Activated gamma-delta T cell treated with Interleukin-2 at 50 U/mL for 16 hours (primary cell): ENCODE measurements around the gene TOX2.

ENCODE experiments used
- DNase-seq: peaks from one replicate; pipeline ENCODE4 v3.0.0-alpha.2; 2020

The TOX2 gene

GRCh38 chr20:44005661-44006060 lies 91.0 kb downstream of the TOX2 start:
- no peak for DNase-seq

- DNase-seq: no peak
Observed at GRCh38 chr20:44006126-44006525, 91.5 kb downstream of the TOX2 start.

- no peak for DNase-seq
Observed at GRCh38 chr20:44006578-44006977, 91.9 kb downstream of the TOX2 start.

- no peak for DNase-seq
Observed at GRCh38 chr20:44008806-44009678, 94.4 kb downstream of the TOX2 start.

GRCh38 chr20:44009679-44009992 lies 95.0 kb downstream of the TOX2 start:
- no peak for DNase-seq

- DNase-seq: no peak
Observed at GRCh38 chr20:44010162-44010704, 95.6 kb downstream of the TOX2 start.

GRCh38 chr20:44011251-44011940 lies 96.7 kb downstream of the TOX2 start:
- DNase-seq: no peak

GRCh38 chr20:44012466-44013226 lies 98.0 kb downstream of the TOX2 start:
- DNase-seq: no peak

- DNase-seq: no peak
Observed at GRCh38 chr20:44014807-44015732, 100.4 kb downstream of the TOX2 start.

GRCh38 chr20:44015733-44016103 lies 101.1 kb downstream of the TOX2 start:
- no peak for DNase-seq

- DNase-seq: no peak
Observed at GRCh38 chr20:44016525-44016924, 101.9 kb downstream of the TOX2 start.

GRCh38 chr20:44017211-44017610 lies 102.6 kb downstream of the TOX2 start:
- DNase-seq: no peak

- no peak for DNase-seq
Observed at GRCh38 chr20:44017905-44018258, 103.2 kb downstream of the TOX2 start.

GRCh38 chr20:44018259-44018941 lies 103.7 kb downstream of the TOX2 start:
- no peak for DNase-seq

- no peak for DNase-seq
Observed at GRCh38 chr20:44018942-44019637, 104.4 kb downstream of the TOX2 start.

GRCh38 chr20:44019638-44020335 lies 105.1 kb downstream of the TOX2 start:
- DNase-seq: peak; percentile 34

GRCh38 chr20:44020406-44021148 lies 105.9 kb downstream of the TOX2 start:
- DNase-seq: no peak

- DNase-seq: no peak
Observed at GRCh38 chr20:44021186-44021585, 106.5 kb downstream of the TOX2 start.

- no peak for DNase-seq
Observed at GRCh38 chr20:44021900-44022299, 107.2 kb downstream of the TOX2 start.

GRCh38 chr20:44022464-44022863 lies 107.8 kb downstream of the TOX2 start:
- DNase-seq: no peak
